PFSK-1 (cell line): Measurements from ENCODE around the gene HS3ST3B1.

Experiments used
- FOXP2 ChIP-seq: optimal IDR thresholded peaks from 2 replicates; pipeline ENCODE3; 2011; ENCODE audit warnings: borderline replicate concordance, control low read depth, inconsistent platforms; ENCODE audit not compliant: insufficient read depth; ENCODE audit errors: extremely low read length, extremely low read depth
- POLR2AphosphoS5 ChIP-seq: IDR thresholded peaks from 2 replicates; pipeline ENCODE4 v1.6.1; 2012; ENCODE audit warnings: low read depth, mild to moderate bottlenecking, control low read depth, low read length, moderate library complexity
- REST ChIP-seq, 2 experiments: IDR thresholded peaks; 2 replicates each; pipeline versions ENCODE4 v1.6.1 to v1.8.0; 2011 to 2012; ENCODE audit warnings: low read depth in 2 of 2, low read length in 2 of 2, control low read depth in 1 of 2, inconsistent platforms in 1 of 2, mild to moderate bottlenecking in 1 of 2, moderate library complexity in 1 of 2; ENCODE audit not compliant: insufficient read depth in 1 of 2
- SIN3A ChIP-seq: IDR thresholded peaks from 2 replicates; pipeline ENCODE4 v1.6.1; 2012; ENCODE audit warnings: mild to moderate bottlenecking, low read length, moderate library complexity, borderline replicate concordance; ENCODE audit not compliant: insufficient read depth
- TAF1 ChIP-seq: IDR thresholded peaks from 2 replicates; pipeline ENCODE4 v1.6.1; 2012; ENCODE audit warnings: low read length, control low read depth, borderline replicate concordance; ENCODE audit not compliant: insufficient read depth

The HS3ST3B1 gene

GRCh38 chr17:14333506-14333905 lies 32.6 kb downstream of the HS3ST3B1 start:
- TF ChIP-seq SIN3A (no peak), POLR2AphosphoS5 (no peak), FOXP2 (no peak), REST (IDR thresholded peaks at IDR 0.05; ENCODE audit: insufficient read depth in 1 of 2, low read depth in 2 of 2, low read length in 2 of 2) (no peak), TAF1 (no peak)

GRCh38 chr17:14334276-14334840 lies 33.5 kb downstream of the HS3ST3B1 start:
- no peak for TF ChIP-seq POLR2AphosphoS5
- TF ChIP-seq SIN3A: no peak
- no peak for TF ChIP-seq FOXP2
- TF ChIP-seq REST (IDR thresholded peaks at IDR 0.05; ENCODE audit: insufficient read depth in 1 of 2, low read depth in 2 of 2, low read length in 2 of 2): no peak
- no peak for TF ChIP-seq TAF1

GRCh38 chr17:14334919-14335318 lies 34.0 kb downstream of the HS3ST3B1 start:
- no peak for TF ChIP-seq REST (IDR thresholded peaks at IDR 0.05; ENCODE audit: insufficient read depth in 1 of 2, low read depth in 2 of 2, low read length in 2 of 2)
- TF ChIP-seq POLR2AphosphoS5: no peak
- no peak for TF ChIP-seq SIN3A
- TF ChIP-seq FOXP2: no peak
- no peak for TF ChIP-seq TAF1

- TF ChIP-seq SIN3A (no peak), TAF1 (no peak), REST (IDR thresholded peaks at IDR 0.05; ENCODE audit: insufficient read depth in 1 of 2, low read depth in 2 of 2, low read length in 2 of 2) (no peak), FOXP2 (no peak), POLR2AphosphoS5 (no peak)
These were observed 35.5 kb downstream of the HS3ST3B1 start for GRCh38 chr17:14336418-14336817.
